Kidney epithelial cell (primary cell): ENCODE measurements around the gene IGSF9B. TPM values are rescaled to one million over a fixed set of nuclear protein-coding genes. Genes with fewer than 3 reads are reported as not detected.
"Not testable (repeated sequence)": the region's sequence is repeated elsewhere in the genome, so short reads cannot be mapped to it uniquely, and the experiment has no call there.

Experiments
- DNase-seq: peaks from one replicate; pipeline ENCODE4 v3.0.0-alpha.2; 2010; ENCODE audit warnings: low read depth
- H3K27me3 ChIP-seq: 2 replicates; pipeline ENCODE4 v1.6.0; 2011; ENCODE audit warnings: low read length; ENCODE audit not compliant: control insufficient read depth, insufficient read depth
- H3K36me3 ChIP-seq: 2 replicates; pipeline ENCODE4 v1.5.1; 2011; ENCODE audit warnings: low read length; ENCODE audit not compliant: control insufficient read depth, insufficient read depth
- H3K4me3 ChIP-seq: 2 replicates; pipeline ENCODE4 v1.5.1; 2011; ENCODE audit warnings: low read depth, mild to moderate bottlenecking, control low read depth, low read length
- total RNA-seq: library from RNA; depleted of rRNA; stranded (reverse); fragments of >200 nt; gene quantifications from 2 replicates; pipeline ENCODE4 v1.2.3, GENCODE V29; 2015
- TF ChIP-seq, protein P1 (sequence below): IDR thresholded peaks from 2 replicates; pipeline ENCODE4 v1.5.1; 2011; ENCODE audit warnings: mild to moderate bottlenecking, moderate library complexity, low read length, control low read depth, inconsistent platforms; ENCODE audit not compliant: insufficient read depth, poor library complexity, severe bottlenecking

IGSF9B gene, protein sequence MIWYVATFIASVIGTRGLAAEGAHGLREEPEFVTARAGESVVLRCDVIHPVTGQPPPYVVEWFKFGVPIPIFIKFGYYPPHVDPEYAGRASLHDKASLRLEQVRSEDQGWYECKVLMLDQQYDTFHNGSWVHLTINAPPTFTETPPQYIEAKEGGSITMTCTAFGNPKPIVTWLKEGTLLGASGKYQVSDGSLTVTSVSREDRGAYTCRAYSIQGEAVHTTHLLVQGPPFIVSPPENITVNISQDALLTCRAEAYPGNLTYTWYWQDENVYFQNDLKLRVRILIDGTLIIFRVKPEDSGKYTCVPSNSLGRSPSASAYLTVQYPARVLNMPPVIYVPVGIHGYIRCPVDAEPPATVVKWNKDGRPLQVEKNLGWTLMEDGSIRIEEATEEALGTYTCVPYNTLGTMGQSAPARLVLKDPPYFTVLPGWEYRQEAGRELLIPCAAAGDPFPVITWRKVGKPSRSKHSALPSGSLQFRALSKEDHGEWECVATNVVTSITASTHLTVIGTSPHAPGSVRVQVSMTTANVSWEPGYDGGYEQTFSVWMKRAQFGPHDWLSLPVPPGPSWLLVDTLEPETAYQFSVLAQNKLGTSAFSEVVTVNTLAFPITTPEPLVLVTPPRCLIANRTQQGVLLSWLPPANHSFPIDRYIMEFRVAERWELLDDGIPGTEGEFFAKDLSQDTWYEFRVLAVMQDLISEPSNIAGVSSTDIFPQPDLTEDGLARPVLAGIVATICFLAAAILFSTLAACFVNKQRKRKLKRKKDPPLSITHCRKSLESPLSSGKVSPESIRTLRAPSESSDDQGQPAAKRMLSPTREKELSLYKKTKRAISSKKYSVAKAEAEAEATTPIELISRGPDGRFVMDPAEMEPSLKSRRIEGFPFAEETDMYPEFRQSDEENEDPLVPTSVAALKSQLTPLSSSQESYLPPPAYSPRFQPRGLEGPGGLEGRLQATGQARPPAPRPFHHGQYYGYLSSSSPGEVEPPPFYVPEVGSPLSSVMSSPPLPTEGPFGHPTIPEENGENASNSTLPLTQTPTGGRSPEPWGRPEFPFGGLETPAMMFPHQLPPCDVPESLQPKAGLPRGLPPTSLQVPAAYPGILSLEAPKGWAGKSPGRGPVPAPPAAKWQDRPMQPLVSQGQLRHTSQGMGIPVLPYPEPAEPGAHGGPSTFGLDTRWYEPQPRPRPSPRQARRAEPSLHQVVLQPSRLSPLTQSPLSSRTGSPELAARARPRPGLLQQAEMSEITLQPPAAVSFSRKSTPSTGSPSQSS (N-terminal part only)
- total RNA-seq, result 5.9 and 6.3 TPM in 2 replicates

DNA sequence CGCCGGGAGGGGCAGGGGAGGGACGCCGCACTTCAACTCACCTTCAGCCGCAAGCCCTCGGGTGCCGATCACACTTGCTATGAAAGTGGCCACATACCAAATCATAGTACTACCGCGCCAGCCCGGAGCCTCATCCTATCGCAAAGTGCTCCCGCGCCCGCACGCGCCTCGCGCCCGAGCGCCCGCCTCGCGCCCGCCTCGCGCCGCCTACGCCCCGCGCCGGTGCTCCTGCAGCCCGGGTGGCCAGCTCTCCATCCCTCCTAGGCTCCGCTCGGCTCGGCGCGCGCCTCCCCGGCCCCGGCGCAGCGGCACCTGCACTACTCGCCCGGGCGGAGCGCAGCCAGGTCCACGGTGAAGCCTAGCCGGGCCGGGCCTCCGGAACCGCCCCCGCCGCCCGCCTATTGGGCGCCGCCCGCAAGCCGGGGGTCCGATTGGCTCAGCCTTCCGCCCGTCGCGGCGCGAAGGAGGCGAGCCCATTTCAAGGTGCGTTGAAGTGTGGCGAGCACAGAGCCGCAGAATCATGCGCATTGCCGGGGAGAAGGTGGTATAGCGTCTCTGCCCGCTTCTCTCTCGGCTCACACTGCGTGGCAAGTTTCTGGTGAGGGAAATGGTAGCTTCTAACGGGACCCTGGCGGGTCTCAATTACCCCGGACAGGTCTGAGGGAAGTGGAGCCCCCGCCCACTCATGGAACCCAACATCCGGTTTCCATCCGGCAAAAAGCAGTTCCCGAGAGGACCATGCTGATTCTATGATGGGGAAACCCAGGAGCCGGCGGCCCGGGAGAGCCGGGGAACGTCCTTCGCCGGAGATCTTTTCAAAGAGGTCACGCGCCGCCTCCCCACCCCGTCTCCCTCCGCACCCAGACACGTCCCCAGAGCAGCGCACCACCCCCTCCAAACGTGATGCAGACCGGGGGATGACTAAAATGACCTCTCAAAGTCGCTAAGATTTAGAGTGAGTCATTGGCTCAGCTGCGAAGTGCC, at the start of gene IGSF9B:
TSS of gene IGSF9B (minus strand) at position 319 of the 984 bp plus-strand sequence. CDS start at position 105, 214 bp downstream.
- TF ChIP-seq, protein P1, sequence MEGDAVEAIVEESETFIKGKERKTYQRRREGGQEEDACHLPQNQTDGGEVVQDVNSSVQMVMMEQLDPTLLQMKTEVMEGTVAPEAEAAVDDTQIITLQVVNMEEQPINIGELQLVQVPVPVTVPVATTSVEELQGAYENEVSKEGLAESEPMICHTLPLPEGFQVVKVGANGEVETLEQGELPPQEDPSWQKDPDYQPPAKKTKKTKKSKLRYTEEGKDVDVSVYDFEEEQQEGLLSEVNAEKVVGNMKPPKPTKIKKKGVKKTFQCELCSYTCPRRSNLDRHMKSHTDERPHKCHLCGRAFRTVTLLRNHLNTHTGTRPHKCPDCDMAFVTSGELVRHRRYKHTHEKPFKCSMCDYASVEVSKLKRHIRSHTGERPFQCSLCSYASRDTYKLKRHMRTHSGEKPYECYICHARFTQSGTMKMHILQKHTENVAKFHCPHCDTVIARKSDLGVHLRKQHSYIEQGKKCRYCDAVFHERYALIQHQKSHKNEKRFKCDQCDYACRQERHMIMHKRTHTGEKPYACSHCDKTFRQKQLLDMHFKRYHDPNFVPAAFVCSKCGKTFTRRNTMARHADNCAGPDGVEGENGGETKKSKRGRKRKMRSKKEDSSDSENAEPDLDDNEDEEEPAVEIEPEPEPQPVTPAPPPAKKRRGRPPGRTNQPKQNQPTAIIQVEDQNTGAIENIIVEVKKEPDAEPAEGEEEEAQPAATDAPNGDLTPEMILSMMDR, result no peak
- H3K36me3 ChIP-seq, result no peaks in the 10 kb centered on the region
- no peak for DNase-seq
- peaks cover 43% of the 10 kb centered on the region for H3K27me3 ChIP-seq
- H3K4me3 ChIP-seq, result peak within 1 kb of the TSS; percentile 72

DNA sequence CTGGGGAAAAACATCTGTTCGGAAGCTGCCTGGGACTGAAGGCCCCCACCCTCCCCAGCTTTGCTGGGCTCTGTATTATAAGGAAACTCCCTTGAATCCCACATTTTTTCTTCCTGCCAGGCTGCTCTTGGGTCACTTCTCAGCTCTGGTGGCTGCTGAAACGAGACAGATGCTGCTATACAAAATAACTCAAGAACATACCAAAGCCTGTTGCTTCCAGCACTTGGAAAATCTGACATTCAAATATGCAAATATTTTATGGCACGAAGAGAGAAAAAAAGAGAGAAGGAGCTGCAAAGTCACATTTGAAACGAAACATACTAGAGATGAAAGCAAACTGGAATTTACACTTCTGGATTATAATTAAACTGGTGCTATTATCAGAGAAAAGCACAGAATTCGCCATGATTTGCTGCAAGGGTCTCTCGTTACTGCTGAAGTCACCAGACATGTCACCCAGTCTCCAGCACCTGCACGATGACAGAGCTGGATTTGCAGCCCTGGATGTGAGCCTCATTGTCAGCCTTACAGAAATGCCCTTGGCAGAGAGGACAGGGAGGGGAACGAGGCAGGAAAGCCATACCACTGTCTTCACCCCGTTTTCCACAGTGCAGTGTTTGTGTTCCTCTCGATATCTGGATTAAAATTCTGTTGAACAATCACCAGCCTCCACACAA, 47.9 kb upstream of the IGSF9B start:
- Histone ChIP-seq H3K27me3 (no peaks in the 10 kb centered on the region), H3K4me3 (no peak overlapping the region), H3K36me3 (no peaks in the 10 kb centered on the region)
- DNase-seq, result no peak
- TF ChIP-seq, protein P1, result no peak

DNA sequence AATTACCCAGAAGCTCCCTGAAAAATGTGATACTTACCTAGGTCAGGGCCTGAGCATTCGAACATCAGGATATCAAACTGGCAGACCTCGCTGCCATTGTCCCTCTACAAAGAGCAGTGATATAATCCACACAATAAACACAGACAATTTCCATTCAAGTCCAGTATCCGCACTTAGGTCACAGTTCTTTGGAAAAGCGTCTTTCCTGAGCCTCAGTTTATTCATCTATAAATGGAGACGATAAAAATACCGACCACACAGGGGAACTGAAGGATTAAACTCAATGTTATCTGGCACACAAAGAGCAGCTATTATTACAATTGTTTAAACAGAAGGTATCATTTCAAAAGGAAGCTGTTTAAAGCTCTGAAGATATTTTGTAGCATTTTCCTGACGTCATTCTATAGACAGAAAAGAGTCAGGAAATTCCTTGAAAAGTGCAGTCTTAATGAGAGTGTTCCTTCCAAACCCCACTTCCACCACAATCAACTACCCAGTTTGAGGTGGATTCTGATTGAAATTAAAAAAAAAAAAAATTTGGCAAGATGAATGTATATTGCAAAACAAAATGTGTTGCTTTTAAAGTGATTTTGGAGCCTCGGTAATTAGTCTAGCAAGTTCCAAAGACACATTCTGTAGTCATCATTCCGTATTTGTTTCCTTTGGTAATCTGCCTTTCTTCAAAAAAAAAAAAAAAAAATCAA, 47.2 kb upstream of the IGSF9B start:
- TF ChIP-seq, protein P1, result no peak
- Histone ChIP-seq H3K27me3 (no peaks in the 10 kb centered on the region), H3K4me3 (no peak overlapping the region), H3K36me3 (no peaks in the 10 kb centered on the region)
- DNase-seq, result no peak

DNA sequence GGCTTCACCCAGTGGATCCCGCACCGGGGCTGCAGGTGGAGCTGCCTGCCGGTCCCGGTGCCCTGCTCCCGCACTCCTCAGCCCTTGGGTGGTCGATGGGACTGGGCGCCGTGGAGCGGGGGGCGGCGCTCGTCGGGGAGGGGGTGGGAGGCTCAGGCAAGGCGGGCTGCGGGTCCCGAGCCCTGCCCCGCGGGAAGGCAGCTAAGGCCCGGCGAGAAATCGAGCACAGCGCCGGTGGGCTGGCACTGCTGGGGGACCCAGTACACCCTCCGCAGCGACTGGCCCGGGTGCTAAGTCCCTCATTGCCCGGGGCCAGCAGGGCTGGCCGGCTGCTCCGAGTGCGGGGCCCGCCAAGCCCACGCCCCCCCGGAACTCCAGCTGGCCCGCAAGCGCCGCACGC, 46.1 kb upstream of the IGSF9B start:
- H3K36me3 ChIP-seq, H3K4me3 ChIP-seq, DNase-seq, H3K27me3 ChIP-seq: not testable (repeated sequence)

DNA sequence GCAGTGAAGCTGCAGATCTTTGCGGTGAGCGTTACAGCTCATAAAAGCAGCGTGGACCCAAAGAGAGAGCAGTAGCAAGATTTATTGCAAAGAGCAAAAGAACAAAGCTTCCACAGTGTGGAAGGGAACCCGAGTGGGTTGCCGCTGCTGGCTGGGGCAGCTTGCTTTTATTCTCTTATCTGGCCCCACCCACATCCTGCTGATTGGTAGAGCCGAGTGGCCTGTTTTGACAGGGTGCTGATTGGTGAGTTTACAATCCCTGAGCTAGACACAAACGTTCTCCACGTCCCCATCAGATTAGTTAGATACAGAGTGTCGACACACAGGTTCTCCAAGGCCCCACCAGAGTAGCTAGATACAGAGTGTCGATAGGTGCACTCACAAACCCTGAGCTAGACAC, 45.6 kb upstream of the IGSF9B start:
- not testable (repeated sequence) for H3K4me3 ChIP-seq, H3K36me3 ChIP-seq, DNase-seq, H3K27me3 ChIP-seq
